ENCODE data around the gene MAPK8. TPM values are rescaled to one million over a fixed set of nuclear protein-coding genes. Genes with fewer than 3 reads are reported as not detected.
A peak's percentile ranks its signal among the peaks of the same experiment; 100 is the strongest.

The MAPK8 gene
- total RNA-seq, 1 experiment from 2014 or later: 83.3 TPM

- peaks cover 17% of the 10 kb centered on the region for H3K4me1 Mint-ChIP-seq (ENCODE audit: low read depth, unreplicated experiment)
- no TSS peak for BruUV-seq (replicated peaks)
- Histone ChIP-seq H3K9me3 (peaks cover 11% of the 10 kb centered on the region), H3K27me3 (replicated peaks; ENCODE audit: control insufficient read depth, insufficient read depth, low read length) (no peaks in the 10 kb centered on the region), H3K4me3 (ENCODE audit: low read depth, low read length) (no peak overlapping the region), H3K36me3 (ENCODE audit: control insufficient read depth, insufficient read depth, low read length) (no peaks in the 10 kb centered on the region), H3K4me1 (peaks cover 14% of the 10 kb centered on the region)
- no peak for TF ChIP-seq CTCF (IDR thresholded peaks at IDR 0.05; ENCODE audit: insufficient read depth in 1 of 2, low read depth in 1 of 2, low read length in 1 of 2, severe bottlenecking in 1 of 2, unreplicated experiment in 1 of 2)
- DNase-seq: no peak
- no peak overlapping the region for H3K4me3 Mint-ChIP-seq (ENCODE audit: unreplicated experiment)
- H3K9me3 Mint-ChIP-seq (ENCODE audit: unreplicated experiment): peaks cover 14% of the 10 kb centered on the region
- H3K36me3 Mint-ChIP-seq (ENCODE audit: insufficient read depth, unreplicated experiment): peaks cover 23% of the 10 kb centered on the region
- CTCF ChIA-PET: interaction anchor here (0.6 kb wide), 1 partner anchor 244 kb away, joined by 3 read pairs; no protein-coding TSS in a partner anchor
- no peak overlapping the region for H3K27ac Mint-ChIP-seq (ENCODE audit: unreplicated experiment)
- no peaks in the 10 kb centered on the region for H3K27me3 Mint-ChIP-seq (ENCODE audit: insufficient read depth, unreplicated experiment)
- POLR2A ChIA-PET: no interaction called here
- intact Hi-C loops (cut with micrococcal nuclease; ENCODE audit: unreplicated experiment): no loop called here
These were observed 105.0 kb downstream of the MAPK8 start for GRCh38 chr10:48411510-48411909.

DNA sequence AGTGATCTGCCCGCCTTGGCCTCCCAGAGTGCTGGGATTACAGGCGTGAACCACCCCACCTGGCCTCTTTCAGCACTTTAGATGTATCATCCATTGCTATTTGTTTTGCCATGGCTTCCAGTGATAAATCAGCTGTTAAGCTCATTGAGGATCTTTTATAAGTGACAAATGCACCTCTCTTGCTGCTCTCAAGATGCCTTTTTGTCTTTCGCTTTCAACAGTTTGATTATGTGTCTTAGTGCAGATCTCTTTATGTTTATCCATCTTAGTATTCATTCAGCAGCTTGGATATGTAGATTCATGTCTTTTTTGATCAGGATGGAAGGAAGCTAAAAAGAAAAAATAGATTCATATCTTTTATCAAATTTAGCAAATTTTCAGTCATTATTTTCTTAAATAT is 105.6 kb downstream of the MAPK8 start:
- ChIA-PET POLR2A (no interaction called here), CTCF (interaction anchor here (0.6 kb wide), 1 partner anchor 244 kb away, joined by 3 read pairs; no protein-coding TSS in a partner anchor)
- Histone ChIP-seq H3K36me3 (ENCODE audit: control insufficient read depth, insufficient read depth, low read length) (no peaks in the 10 kb centered on the region), H3K4me3 (ENCODE audit: low read depth, low read length) (no peak overlapping the region), H3K9me3 (peaks cover 11% of the 10 kb centered on the region), H3K27me3 (replicated peaks; ENCODE audit: control insufficient read depth, insufficient read depth, low read length) (no peaks in the 10 kb centered on the region), H3K4me1 (peaks cover 20% of the 10 kb centered on the region)
- no peak for DNase-seq
- no peak overlapping the region for H3K27ac Mint-ChIP-seq (ENCODE audit: unreplicated experiment)
- intact Hi-C loops (cut with micrococcal nuclease; ENCODE audit: unreplicated experiment): no loop called here
- no peaks in the 10 kb centered on the region for H3K27me3 Mint-ChIP-seq (ENCODE audit: insufficient read depth, unreplicated experiment)
- H3K4me1 Mint-ChIP-seq (ENCODE audit: low read depth, unreplicated experiment): peaks cover 23% of the 10 kb centered on the region
- H3K4me3 Mint-ChIP-seq (ENCODE audit: unreplicated experiment): no peak overlapping the region
- no TSS peak for BruUV-seq (replicated peaks)
- peaks cover 23% of the 10 kb centered on the region for H3K36me3 Mint-ChIP-seq (ENCODE audit: insufficient read depth, unreplicated experiment)
- TF ChIP-seq CTCF (IDR thresholded peaks at IDR 0.05; ENCODE audit: insufficient read depth in 1 of 2, low read depth in 1 of 2, low read length in 1 of 2, severe bottlenecking in 1 of 2, unreplicated experiment in 1 of 2): no peak
- peaks cover 14% of the 10 kb centered on the region for H3K9me3 Mint-ChIP-seq (ENCODE audit: unreplicated experiment)

GRCh38 chr10:48412933-48413332 is 106.5 kb downstream of the MAPK8 start:
- peaks cover 23% of the 10 kb centered on the region for H3K36me3 Mint-ChIP-seq (ENCODE audit: insufficient read depth, unreplicated experiment)
- CTCF ChIA-PET: no interaction called here
- TF ChIP-seq CTCF (IDR thresholded peaks at IDR 0.05; ENCODE audit: insufficient read depth in 1 of 2, low read depth in 1 of 2, low read length in 1 of 2, severe bottlenecking in 1 of 2, unreplicated experiment in 1 of 2): no peak
- intact Hi-C loops (cut with micrococcal nuclease; ENCODE audit: unreplicated experiment): no loop called here
- peaks cover 14% of the 10 kb centered on the region for H3K9me3 Mint-ChIP-seq (ENCODE audit: unreplicated experiment)
- H3K4me3 Mint-ChIP-seq (ENCODE audit: unreplicated experiment): no peak overlapping the region
- no TSS peak for BruUV-seq (replicated peaks)
- H3K27ac Mint-ChIP-seq (ENCODE audit: unreplicated experiment): peak overlapping the region; percentile 60
- Histone ChIP-seq H3K27me3 (replicated peaks; ENCODE audit: control insufficient read depth, insufficient read depth, low read length) (no peaks in the 10 kb centered on the region), H3K36me3 (ENCODE audit: control insufficient read depth, insufficient read depth, low read length) (no peaks in the 10 kb centered on the region), H3K4me1 (peaks cover 28% of the 10 kb centered on the region), H3K9me3 (peaks cover 11% of the 10 kb centered on the region), H3K4me3 (ENCODE audit: low read depth, low read length) (no peak overlapping the region)
- DNase-seq: no peak
- peaks cover 28% of the 10 kb centered on the region for H3K4me1 Mint-ChIP-seq (ENCODE audit: low read depth, unreplicated experiment)
- no peaks in the 10 kb centered on the region for H3K27me3 Mint-ChIP-seq (ENCODE audit: insufficient read depth, unreplicated experiment)
- POLR2A ChIA-PET: no interaction called here
